RWPE2 (cell line): Measurements from ENCODE around the gene OBSCN.

Experiments used
- ATAC-seq: fragments of 200-7000 bp; cut with Tn5 transposase; 3 replicates; pipeline ENCODE4 v1.9.1; 2021; ENCODE audit warnings: low read depth
- DNase-seq: peaks from one replicate; pipeline ENCODE4 v3.0.0-alpha.2; 2020; ENCODE audit warnings: low spot score
- H3K27ac ChIP-seq: fragments of 450-650 bp; 2 replicates; pipeline ENCODE4 v1.5.1; 2017; ENCODE audit warnings: mild to moderate bottlenecking; ENCODE audit not compliant: poor library complexity, severe bottlenecking
- H3K27me3 ChIP-seq: fragments of 250-450 bp; sonication (Bioruptor Pico); 2 replicates; pipeline ENCODE4 v1.5.1; 2021; ENCODE audit warnings: mild to moderate bottlenecking, moderate library complexity; ENCODE audit not compliant: insufficient read depth, poor library complexity, severe bottlenecking
- H3K36me3 ChIP-seq: fragments of 250-450 bp; sonication (Bioruptor Pico); 2 replicates; pipeline ENCODE4 v1.5.1; 2020; ENCODE audit warnings: low read depth, mild to moderate bottlenecking, moderate library complexity
- H3K4me1 ChIP-seq: fragments of 250-450 bp; sonication (Bioruptor Pico); 2 replicates; pipeline ENCODE4 v1.5.1; 2021; ENCODE audit warnings: mild to moderate bottlenecking, moderate library complexity; ENCODE audit not compliant: insufficient read depth, poor library complexity, severe bottlenecking
- H3K4me3 ChIP-seq: fragments of 250-450 bp; sonication (Bioruptor Pico); 2 replicates; pipeline ENCODE4 v1.5.1; 2021; ENCODE audit warnings: mild to moderate bottlenecking, moderate library complexity; ENCODE audit not compliant: severe bottlenecking
- H3K9me3 ChIP-seq: fragments of 250-450 bp; sonication (Bioruptor Pico); 2 replicates; pipeline ENCODE4 v1.5.1; 2021; ENCODE audit warnings: mild to moderate bottlenecking, moderate library complexity; ENCODE audit not compliant: severe bottlenecking
- TF ChIP-seq, protein P1 (sequence below): fragments of 450-650 bp; IDR thresholded peaks from one replicate; pipeline ENCODE4 v1.5.1; 2017; ENCODE audit warnings: mild to moderate bottlenecking, moderate library complexity; ENCODE audit not compliant: poor library complexity, severe bottlenecking

Gene OBSCN

DNA sequence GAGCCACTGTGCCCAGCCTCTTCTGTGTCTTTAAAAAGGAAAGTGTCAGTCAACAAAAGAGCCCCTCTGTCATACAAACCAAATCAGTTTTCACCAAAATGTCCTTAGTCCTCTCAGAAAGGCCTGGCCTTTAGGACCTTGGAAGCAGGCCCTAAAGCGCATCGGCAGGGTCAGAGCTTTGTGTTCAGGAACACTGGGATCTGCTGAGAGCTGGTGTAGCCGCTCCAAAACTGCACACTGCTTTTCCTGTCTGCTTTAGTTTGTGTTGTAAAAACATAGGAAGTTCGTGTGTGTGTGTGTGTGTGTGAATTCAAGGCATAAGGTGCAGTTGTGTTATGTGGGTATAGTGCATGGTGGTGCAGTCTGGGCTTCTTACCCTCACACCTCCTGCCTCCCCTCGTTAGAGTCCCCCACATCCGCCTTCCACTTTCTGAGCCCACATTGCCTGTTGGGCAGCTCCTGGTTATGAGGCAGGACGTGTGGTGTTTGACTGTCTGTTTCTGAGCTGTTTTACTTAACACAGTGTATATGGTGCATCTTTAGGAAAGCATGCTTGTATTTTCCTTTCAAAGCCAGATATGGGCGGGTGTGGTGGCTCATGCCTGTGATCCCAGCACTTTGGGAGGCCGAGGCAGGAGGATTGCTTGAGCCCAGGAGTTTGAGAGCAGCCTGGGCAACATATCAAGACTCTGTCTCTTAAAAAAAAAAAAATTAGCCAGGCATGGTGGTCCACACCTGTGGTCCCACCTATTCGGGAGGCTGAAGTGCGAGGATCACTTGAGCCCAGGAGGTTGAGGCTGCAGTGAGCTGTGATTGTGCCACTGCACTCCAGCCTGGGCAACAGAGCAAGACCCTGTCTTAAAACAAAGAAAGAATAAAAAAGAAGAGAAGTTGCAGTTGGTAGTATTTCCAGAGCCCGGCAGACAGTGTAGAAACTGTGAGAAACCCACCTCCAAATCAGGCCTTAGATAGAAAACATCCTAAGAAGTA is 29.8 kb upstream of the OBSCN start:
- Histone ChIP-seq H3K27ac (no peak overlapping the region), H3K36me3 (no peaks in the 10 kb centered on the region), H3K4me3 (no peak overlapping the region), H3K9me3 (no peaks in the 10 kb centered on the region), H3K27me3 (no peaks in the 10 kb centered on the region), H3K4me1 (no peaks in the 10 kb centered on the region)
- no peak for DNase-seq
- no peak for ATAC-seq
- TF ChIP-seq, protein P1, sequence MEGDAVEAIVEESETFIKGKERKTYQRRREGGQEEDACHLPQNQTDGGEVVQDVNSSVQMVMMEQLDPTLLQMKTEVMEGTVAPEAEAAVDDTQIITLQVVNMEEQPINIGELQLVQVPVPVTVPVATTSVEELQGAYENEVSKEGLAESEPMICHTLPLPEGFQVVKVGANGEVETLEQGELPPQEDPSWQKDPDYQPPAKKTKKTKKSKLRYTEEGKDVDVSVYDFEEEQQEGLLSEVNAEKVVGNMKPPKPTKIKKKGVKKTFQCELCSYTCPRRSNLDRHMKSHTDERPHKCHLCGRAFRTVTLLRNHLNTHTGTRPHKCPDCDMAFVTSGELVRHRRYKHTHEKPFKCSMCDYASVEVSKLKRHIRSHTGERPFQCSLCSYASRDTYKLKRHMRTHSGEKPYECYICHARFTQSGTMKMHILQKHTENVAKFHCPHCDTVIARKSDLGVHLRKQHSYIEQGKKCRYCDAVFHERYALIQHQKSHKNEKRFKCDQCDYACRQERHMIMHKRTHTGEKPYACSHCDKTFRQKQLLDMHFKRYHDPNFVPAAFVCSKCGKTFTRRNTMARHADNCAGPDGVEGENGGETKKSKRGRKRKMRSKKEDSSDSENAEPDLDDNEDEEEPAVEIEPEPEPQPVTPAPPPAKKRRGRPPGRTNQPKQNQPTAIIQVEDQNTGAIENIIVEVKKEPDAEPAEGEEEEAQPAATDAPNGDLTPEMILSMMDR, result no peak

DNA sequence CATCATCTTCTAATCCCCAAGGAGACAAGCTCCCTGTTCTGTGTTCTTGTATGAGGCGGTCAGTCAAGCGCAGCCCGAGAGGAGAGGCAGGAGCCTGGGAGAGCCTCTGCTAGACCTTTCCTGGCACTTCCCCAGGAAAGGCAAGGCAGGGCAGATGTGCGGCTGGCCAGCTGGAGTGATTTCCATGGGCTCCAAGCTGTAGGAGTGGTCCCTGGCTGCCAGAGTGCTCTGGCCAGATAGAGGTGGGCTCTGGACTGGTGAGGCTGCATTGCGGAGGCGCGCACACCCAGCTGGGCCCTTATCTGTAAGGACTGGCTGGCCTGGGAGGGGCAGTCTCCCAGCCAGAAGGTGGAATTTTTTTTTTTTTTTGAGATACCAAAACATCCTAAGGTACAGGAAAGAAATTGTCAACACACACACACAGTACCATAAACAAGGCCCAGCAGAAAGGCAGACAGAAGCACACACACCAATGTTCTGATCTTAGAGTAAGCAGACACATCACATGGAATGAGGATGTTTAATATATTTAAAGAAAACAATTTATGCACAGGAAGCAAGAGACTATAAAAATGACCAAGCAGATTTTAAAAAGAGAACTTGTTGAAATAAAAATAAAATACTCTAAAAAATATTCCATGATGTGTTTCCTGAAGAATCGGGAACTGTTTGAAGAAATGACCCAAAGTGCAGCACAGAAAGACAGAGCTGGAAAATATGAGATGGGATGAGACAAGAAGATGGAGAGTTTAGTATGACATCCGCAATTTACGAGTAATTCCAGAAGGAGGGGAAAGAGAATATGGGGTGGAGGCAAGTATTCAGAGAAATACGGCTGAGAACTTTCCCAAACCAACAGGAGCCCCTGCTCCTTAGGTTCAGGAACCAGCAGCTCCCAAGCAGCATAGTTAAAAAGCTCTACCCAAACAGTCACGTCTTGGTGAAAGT is 28.8 kb upstream of the OBSCN start:
- DNase-seq (no peak), ATAC-seq (no peak)
- no peaks in the 10 kb centered on the region for H3K9me3 ChIP-seq
- no peak overlapping the region for H3K27ac ChIP-seq
- TF ChIP-seq, protein P1, result no peak
- H3K27me3 ChIP-seq, result no peaks in the 10 kb centered on the region
- no peaks in the 10 kb centered on the region for H3K36me3 ChIP-seq
- no peaks in the 10 kb centered on the region for H3K4me1 ChIP-seq
- H3K4me3 ChIP-seq, result no peak overlapping the region

GRCh38 chr1:228180271-228180958 is 27.4 kb upstream of the OBSCN start:
- H3K4me1 ChIP-seq, result no peaks in the 10 kb centered on the region
- no peak for ATAC-seq

DNA sequence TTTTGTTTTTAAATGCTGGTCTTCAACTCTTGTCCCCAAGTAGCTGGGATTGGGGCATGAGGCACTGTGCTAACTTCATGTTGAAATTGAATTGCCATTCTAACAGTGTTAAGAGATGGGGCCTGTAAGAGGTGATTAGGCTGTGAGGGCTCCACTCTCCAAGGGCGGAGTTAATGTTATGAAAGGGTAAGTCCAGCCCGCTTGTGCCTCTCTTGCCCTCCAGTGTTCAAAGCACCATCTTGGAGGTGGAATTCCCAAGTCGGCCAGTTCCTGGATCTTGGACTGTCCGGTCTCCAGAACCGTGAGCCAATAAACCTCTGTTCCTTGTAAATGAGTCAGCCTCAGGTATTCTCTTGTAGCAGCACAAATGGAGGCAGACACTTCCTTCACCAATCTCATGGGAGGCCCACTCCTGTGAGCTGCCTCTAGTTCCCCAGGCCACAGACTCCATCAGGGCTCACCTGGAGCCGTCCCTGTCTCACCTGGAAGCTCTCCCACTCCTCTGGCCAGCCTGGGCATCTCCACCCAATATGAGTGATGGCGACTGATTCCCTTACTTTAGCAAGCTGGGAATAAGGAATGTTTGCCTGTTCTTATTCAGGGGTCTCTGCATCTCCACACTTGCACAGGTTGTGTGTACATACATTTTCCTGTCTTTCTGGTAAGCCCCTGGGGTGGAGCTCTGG is 26.7 kb upstream of the OBSCN start:
- no peaks in the 10 kb centered on the region for H3K4me1 ChIP-seq
- no peaks in the 10 kb centered on the region for H3K9me3 ChIP-seq
- H3K27me3 ChIP-seq, result no peaks in the 10 kb centered on the region
- DNase-seq, result no peak
- H3K36me3 ChIP-seq, result no peaks in the 10 kb centered on the region
- TF ChIP-seq, protein P1, result no peak
- no peak overlapping the region for H3K27ac ChIP-seq
- ATAC-seq, result no peak
- no peak overlapping the region for H3K4me3 ChIP-seq

More at GRCh38 chr1:228180271-228180958, 27.4 kb upstream of the OBSCN start:
- DNase-seq, result no peak
- TF ChIP-seq, protein P1, result no peak
- no peak overlapping the region for H3K4me3 ChIP-seq
- no peaks in the 10 kb centered on the region for H3K9me3 ChIP-seq
- no peaks in the 10 kb centered on the region for H3K36me3 ChIP-seq
- H3K27me3 ChIP-seq, result no peaks in the 10 kb centered on the region
- H3K27ac ChIP-seq, result no peak overlapping the region
